ENCODE data around the gene ZNF385B.

ZNF385B gene

DNA sequence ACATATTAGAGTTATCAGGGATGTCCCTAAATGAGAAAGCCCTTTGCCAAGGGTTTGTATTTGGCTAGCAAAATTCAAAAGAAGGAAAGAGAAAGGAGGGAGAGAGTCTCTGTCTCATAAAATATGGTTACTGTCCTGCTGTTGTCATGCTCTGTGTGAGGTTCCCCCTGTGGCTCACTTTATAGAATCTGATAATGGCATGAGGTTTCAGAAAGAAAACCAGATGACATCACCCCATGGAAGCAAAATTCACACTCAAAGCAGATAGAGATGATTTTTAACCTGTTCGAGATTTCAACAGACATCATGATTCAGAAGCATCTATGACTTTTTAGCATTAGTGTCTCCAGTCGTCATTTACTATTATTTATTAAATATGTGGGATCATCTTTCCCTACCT is 431.8 kb downstream of the ZNF385B start:
- DNase-seq, result no peak

DNA sequence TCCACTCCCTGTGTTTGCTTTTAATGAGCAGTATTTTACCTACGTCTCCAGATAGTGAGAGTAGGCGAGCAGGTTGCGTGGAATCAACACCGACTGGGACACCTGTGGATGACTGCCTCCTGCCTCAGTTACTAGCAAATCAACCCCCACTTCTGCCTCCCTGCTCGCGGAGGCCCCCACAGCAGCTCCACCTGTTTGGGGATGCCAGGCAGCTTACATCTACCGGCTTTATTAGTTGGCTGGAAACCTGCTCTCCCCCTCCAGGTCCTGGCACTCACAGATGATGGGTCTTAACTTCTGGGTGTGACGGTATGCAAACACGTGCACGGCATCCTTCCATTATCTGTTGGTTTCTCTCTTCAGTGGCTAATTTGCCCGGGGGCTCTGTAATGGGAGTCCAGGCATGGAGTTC is 432.3 kb downstream of the ZNF385B start:
- no peak for DNase-seq

DNA sequence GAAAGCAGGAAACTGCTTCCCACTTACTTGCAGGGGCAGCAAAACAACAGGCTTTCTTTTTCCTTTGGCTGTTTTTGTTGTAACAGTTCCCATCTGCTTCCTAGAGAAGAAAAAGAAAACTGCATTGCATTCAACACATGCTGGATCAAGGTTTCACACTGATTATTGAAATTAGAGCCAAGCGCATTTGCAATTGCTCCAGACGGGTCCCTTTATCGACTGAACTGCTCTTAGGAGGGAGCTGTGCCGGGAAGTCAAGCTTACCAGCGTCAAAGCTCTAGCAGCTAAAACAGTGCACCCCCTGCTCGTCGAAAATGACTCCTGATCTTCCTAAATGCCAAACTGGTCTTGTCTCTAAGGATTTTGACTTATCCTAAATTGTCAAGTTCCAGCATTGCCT is 432.8 kb downstream of the ZNF385B start:
- no peak for DNase-seq

DNA sequence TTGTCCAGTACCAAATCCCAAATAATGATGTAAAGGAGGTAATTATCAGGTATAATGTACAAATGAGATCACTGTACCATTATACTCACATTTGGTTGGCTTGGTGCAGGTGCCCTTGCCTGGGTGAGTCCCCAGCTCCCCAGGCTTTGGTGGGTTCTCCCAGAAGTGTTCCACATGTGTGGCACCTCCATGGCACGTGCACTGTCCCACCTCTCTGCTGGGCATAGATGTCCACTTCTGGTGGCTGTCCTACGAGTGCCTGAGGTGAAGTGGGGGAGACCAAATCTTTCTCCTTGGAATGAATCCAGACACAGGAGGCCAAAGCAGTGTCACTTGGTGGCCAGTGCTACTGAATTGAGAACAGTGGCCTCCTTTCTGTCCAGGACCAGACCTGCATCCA is 434.3 kb downstream of the ZNF385B start:
- DNase-seq, result no peak

DNA sequence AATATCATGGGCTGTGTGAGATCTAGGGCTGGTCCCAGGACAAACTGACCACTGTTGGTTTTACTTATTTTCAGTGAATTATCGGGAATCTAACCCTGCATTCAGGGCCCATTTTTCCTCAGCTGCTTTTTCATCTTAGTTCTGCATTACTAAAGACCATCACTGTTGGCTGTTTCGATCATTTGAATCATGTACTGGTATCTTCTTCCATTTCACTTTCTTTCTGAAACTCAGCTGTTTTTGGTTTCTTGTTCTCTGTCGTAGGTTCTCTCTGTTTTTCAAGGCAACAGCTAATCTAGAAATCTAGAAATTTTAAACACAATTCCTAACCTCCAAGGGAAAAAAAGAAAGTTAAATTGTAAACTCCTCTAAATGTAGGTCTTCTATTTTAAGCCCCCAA is 436.8 kb downstream of the ZNF385B start:
- no peak for DNase-seq

DNA sequence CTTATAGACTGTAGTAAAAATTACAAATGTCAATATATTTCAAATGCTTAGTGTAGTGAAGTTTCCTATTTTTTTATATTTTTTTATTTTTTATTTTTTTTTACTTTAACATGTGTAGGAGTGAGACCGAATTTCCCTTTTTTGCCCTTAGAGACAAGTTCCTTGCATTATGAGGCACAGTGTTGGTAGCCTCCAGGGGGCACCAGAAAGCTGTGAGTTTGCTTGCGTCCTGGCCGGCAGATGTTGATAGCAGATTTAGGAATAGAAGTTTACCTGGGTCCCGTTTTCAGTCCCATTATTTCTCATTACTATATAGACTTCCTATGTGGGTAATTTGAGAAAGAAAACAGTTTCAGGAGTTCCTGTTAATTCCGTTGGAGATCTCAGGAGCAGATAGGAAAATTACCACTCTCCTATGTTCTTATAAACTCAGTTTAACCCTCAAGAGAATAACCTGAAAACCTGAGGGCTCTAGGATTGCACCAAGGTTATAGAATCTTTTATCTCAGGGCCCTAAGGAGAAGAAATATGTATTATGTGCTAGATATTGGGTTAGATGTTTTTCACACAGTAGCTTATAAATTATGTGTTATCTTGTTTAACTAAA is 439.3 kb downstream of the ZNF385B start:
- DNase-seq, result peak; percentile 36

DNA sequence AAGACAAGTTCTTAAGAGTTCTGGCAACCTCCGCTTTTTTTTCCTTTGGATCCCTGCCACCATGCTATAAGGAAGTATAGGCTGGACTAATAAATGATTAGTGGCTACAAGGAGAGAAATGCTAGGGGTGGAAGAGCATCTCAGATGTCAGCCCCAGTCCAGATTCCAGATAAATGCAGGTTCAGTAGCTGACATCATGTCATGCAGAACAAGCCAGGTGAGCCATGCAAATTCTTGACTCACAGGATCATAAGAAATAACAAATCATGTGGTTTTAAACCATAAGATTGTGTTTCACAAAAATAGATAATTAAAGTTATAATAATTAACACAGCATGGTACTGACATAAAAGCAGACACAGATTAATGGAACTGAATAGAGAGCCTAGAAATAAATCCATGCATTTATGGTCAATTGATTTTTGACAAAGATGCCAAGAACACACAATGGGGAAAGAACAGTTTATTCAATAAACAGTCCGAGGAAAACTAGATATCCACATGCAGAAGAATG is 443.9 kb downstream of the ZNF385B start:
- no peak for DNase-seq

DNA sequence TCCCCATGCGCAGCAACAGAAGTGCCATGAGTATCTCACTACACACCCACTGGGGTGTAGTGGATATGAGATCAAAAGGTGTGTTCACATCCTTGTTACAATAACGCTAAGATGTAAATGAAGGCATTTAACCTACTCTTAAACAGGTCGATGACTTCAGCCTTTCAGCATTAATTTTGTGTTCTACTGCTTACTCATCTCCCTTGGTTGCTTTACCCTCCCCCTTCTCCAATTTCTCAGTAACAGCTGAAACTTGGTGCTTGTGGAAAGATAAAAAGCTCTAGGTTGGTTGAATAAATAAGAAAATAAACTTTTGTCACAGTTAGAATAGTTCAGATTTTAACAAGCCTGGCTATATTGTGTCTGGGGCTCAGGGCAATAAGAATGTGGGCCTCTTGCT is 449.3 kb downstream of the ZNF385B start:
- no peak for DNase-seq

DNA sequence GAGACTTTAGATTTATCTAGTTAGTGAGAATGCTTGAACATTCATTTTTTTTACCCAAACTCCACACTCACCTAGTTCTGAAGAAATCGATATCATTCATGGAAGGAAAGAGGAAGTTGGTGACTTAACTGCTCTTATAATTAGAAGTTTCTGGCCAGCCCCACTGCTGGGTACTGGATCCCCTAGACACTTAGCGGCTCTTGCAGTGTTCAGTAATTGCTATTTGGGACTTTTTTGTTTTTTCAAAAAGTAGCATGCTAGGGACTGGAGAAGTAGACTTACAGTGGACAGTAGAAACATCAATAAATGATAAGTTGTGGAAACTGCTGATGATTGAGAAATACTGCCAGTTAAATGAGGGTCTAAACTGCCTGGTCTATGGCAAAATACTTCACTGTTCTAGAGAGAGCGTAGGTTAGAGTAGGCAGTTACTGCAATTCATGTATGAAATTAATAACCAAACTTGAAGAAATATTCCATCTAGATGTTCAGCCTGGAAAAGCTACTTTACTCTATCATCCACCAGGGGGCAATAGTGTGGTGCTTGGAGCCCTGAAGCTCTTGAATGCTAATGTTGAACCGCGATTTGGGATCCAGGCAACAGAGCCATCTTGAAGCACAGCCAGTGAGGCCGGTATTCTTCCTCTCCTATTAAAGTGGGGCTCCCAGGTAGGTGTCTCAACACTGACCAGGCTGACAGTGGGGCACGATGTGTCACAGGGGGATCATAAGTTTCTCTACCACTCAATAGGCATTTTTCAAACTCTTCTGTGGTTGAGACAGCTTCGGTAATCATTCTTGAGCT is 450.7 kb downstream of the ZNF385B start:
- DNase-seq, result no peak

DNA sequence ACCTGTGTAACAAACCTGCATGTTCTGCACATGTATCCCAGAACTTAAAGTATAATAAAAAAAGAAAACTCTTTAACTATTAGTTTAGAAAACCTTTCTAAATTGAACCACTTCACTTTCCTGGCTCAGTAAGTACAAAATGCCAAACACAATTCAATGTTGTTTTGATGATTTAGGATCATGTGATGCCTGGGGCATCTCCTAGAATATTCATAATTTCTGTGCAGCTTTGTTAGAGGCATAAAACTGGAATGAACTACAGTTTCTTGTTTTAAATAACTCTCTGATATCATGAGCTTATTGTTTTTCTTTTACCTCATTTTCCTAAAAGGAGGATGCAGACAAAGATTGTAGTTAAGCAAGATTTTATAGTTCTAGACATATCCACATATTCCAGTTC is 457.8 kb downstream of the ZNF385B start:
- no peak for DNase-seq

DNA sequence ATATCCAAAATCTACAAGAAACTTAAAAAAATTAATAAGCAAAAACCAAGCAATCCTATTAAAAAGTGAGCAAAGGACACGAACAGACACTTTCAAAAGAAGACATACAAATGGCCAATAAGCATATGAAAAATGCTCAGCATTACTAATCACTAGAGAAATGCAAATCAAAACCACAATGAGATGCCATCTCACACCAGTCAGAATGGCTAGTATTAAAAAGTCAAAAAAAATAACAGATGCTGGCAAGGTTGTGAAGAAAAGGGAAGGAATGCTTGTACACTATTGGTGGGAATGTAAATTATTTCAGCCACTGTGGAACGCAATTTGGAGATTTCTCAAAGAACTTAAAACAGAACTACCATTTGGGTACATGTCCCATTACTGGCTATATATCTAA is 467.9 kb downstream of the ZNF385B start:
- no peak for DNase-seq

Measured in activated CD4-positive, alpha-beta T cell treated with anti-CD3 and anti-CD28 coated beads, Interleukin-2, amount 50 U/mL, for 1 hour (primary cell).